Liver (tissue), 6 donors: ENCODE measurements around the gene MEG3. TPM values are rescaled to one million over a fixed set of nuclear protein-coding genes. Genes with fewer than 3 reads are reported as not detected.
A peak's percentile ranks its signal among the peaks of the same experiment; 100 is the strongest.

Source experiments
- EGR1 ChIP-seq, 2 donors: IDR thresholded peaks; 2 replicates each; pipeline ENCODE4 v1.6.1; 2016 to 2018; ENCODE audit warnings: antibody characterized with exemption in 2 of 2, low read depth in 2 of 2
- HNF4A ChIP-seq, 2 donors: conservative IDR thresholded peaks; 2 replicates each; pipeline ENCODE4 v1.6.1; 2016; ENCODE audit warnings: antibody characterized with exemption in 2 of 2, mild to moderate bottlenecking in 2 of 2
- RAD21 ChIP-seq, 2 donors: IDR thresholded peaks; 2 replicates each; pipeline ENCODE4 v1.6.1; 2016; ENCODE audit warnings: antibody characterized with exemption in 2 of 2, mild to moderate bottlenecking in 2 of 2
- polyA plus RNA-seq, 2 donors: library from polyadenylated mRNA; stranded (reverse) in 1 of 2; unstranded in 1 of 2; fragments of 200-250 nt in 1 of 2; fragments of >200 nt in 1 of 2; fragmentation: Nextera tagmentation in 1 of 2; extraction: Ambion mirVana in 1 of 2; gene quantifications; one replicate each; pipeline versions ENCODE4 v1.2.1 to v1.2.3, GENCODE V29; 2013 to 2015
- small RNA-seq: library from RNA; depleted of rRNA; stranded (forward); fragments of <200 nt; gene quantifications from one replicate; pipeline ENCODE3, GENCODE V24; 2014
- total RNA-seq, 2 donors: library from RNA; depleted of rRNA; stranded (reverse); fragments of >200 nt; gene quantifications; one replicate each; pipeline ENCODE4 v1.2.3, GENCODE V29; 2014
- TF ChIP-seq, protein P1 (sequence below): IDR thresholded peaks from 2 replicates; pipeline ENCODE4 v1.6.1; 2016; ENCODE audit warnings: antibody characterized with exemption, mild to moderate bottlenecking
- TF ChIP-seq, protein P2 (sequence below): IDR thresholded peaks from 2 replicates; pipeline ENCODE4 v1.6.1; 2016; ENCODE audit warnings: antibody characterized with exemption
- donor health status: healthy.
- donor health status: healthy.
- donor health status: healthy.

MEG3 gene
- total and polyA plus RNA-seq, 4 donors, result 12.3 to 485 (median 23.1) TPM

DNA sequence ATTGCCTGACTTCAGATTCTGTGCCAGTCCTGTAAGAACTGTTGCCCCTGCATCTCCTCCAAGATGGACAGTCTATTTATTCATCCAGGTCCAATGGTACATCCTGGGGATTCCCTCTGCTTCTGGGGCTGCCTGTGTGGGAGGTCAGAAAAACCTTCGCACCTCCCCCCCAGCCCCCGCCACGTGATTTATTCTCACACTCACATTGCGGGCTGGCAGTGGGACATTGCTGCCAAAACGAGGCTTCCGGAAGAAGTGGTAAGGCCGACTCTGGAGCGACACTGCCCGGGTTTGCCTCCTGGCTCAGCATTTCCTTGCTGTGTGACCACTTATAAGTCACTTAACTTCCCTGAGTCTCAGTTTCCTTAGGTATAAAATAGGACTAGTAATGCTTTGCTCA lies 83.5 kb downstream of the MEG3 start (continued):
- TF ChIP-seq, protein P1, sequence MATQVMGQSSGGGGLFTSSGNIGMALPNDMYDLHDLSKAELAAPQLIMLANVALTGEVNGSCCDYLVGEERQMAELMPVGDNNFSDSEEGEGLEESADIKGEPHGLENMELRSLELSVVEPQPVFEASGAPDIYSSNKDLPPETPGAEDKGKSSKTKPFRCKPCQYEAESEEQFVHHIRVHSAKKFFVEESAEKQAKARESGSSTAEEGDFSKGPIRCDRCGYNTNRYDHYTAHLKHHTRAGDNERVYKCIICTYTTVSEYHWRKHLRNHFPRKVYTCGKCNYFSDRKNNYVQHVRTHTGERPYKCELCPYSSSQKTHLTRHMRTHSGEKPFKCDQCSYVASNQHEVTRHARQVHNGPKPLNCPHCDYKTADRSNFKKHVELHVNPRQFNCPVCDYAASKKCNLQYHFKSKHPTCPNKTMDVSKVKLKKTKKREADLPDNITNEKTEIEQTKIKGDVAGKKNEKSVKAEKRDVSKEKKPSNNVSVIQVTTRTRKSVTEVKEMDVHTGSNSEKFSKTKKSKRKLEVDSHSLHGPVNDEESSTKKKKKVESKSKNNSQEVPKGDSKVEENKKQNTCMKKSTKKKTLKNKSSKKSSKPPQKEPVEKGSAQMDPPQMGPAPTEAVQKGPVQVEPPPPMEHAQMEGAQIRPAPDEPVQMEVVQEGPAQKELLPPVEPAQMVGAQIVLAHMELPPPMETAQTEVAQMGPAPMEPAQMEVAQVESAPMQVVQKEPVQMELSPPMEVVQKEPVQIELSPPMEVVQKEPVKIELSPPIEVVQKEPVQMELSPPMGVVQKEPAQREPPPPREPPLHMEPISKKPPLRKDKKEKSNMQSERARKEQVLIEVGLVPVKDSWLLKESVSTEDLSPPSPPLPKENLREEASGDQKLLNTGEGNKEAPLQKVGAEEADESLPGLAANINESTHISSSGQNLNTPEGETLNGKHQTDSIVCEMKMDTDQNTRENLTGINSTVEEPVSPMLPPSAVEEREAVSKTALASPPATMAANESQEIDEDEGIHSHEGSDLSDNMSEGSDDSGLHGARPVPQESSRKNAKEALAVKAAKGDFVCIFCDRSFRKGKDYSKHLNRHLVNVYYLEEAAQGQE, result no peak
- TF ChIP-seq EGR1 (IDR thresholded peaks at IDR 0.05; ENCODE audit: low read depth in 2 of 2), result no peak
- no peak for TF ChIP-seq RAD21 (IDR thresholded peaks at IDR 0.05)
- no peak for TF ChIP-seq HNF4A (conservative IDR thresholded peaks at IDR 0.05)
- TF ChIP-seq, protein P2, sequence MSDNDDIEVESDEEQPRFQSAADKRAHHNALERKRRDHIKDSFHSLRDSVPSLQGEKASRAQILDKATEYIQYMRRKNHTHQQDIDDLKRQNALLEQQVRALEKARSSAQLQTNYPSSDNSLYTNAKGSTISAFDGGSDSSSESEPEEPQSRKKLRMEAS, result no peak

Small RNA genes lying within 50 kb of the gene (small RNA-seq; reads per million reads assigned to genes)
- not detected for gene AL117190.3
- gene MIR127, result not detected
- not detected for gene MIR136
- not detected for gene MIR2392
- 23.9 reads per million, percentile 96 among the genes with 10 or more reads in this experiment for gene MIR337
- not detected for gene MIR431
- not detected for gene MIR432
- gene MIR433, result not detected
- gene MIR493, result 300 reads per million, percentile 99 among the genes with 10 or more reads in this experiment
- gene RF01928, result not detected
- gene RF02145, result not detected
- gene SNORD112, result 17.6 reads per million, percentile 95 among the genes with 10 or more reads in this experiment

Other genes with a start within 250 kb of the MEG3 start
- gene BEGAIN, start 238.7 kb upstream of the MEG3 start, total RNA-seq, result 1 to 10 TPM in 1 of 2 donors, under 1 TPM in 1; 0.47 to 1.9 TPM
- under 1 TPM; 0.11 to 0.12 TPM for gene BEGAIN, start 238.7 kb upstream of the MEG3 start, polyA plus RNA-seq
- 100 to 1,000 TPM in 1 of 2 donors, not detected in 1; 331 TPM for gene DLK1, start 99.2 kb upstream of the MEG3 start, total RNA-seq
- 1 to 10 TPM in 1 of 2 donors, under 1 TPM in 1; 0.42 to 1.8 TPM for gene DLK1, start 99.2 kb upstream of the MEG3 start, polyA plus RNA-seq
- gene RTL1, start 77.6 kb downstream of the MEG3 start, total RNA-seq, result under 1 TPM in 1 of 2 donors, not detected in 1; 0.05 TPM
- under 1 TPM in 1 of 2 donors, not detected in 1; 0.04 TPM for gene RTL1, start 77.6 kb downstream of the MEG3 start, polyA plus RNA-seq